B cell (primary cell): ENCODE measurements around the gene DNTTIP2. TPM values are rescaled to one million over a fixed set of nuclear protein-coding genes. Genes with fewer than 3 reads are reported as not detected.

ENCODE experiments used
- ATAC-seq: fragments of 200-7000 bp; cut with Tn5 transposase; one replicate; pipeline ENCODE4 v1.10.0; 2021; ENCODE audit warnings: low read depth, mild to moderate bottlenecking, moderate number of reproducible peaks, moderate library complexity
- CTCF ChIA-PET: fragments of 350-600 bp; sonication (Branson Sonifier 250); formaldehyde crosslinking; loops from one replicate; lab custom pipeline; 2021; ENCODE audit warnings: antibody characterized with exemption, inconsistent platforms; lab: Charles Lee
- POLR2A ChIA-PET: fragments of 350-600 bp; sonication (Branson Sonifier 250); formaldehyde crosslinking; loops from one replicate; lab custom pipeline; 2021; ENCODE audit warnings: antibody characterized with exemption; lab: Charles Lee
- DNase-seq: peaks from one replicate; pipeline ENCODE4 v3.0.0; 2013
- H2AFZ ChIP-seq: 2 replicates; pipeline ENCODE4 v1.6.1; 2012; ENCODE audit warnings: mild to moderate bottlenecking, low read depth, low read length; ENCODE audit not compliant: insufficient read depth, poor library complexity, severe bottlenecking
- H3K27ac ChIP-seq, 2 donors: 1 replicate in 1 of 2; 2 replicates in 1 of 2; pipeline ENCODE4 v1.5.1; 2012 to 2013; ENCODE audit warnings: low read length in 2 of 2, mild to moderate bottlenecking in 2 of 2, moderate library complexity in 1 of 2
- H3K27me3 ChIP-seq, 4 experiments: fragments of 200-600 bp in 1 of 4; sonication (generic) in 1 of 4; replicated peaks in 1 of 4; 1 replicate in 2 of 4; 2 replicates in 2 of 4; pipeline versions ENCODE4 v1.6.1 to v1.7.0; 2013 to 2016; ENCODE audit warnings: low read length in 3 of 4, mild to moderate bottlenecking in 2 of 4, mixed read lengths in 1 of 4, moderate library complexity in 1 of 4; ENCODE audit not compliant: insufficient read depth in 4 of 4, control insufficient read depth in 3 of 4; ENCODE audit errors: control extremely low read depth in 1 of 4
- H3K36me3 ChIP-seq, 2 experiments: replicated peaks in 1 of 2; 1 replicate in 1 of 2; 2 replicates in 1 of 2; pipeline versions ENCODE4 v1.6.1 to v1.7.1; 2013; ENCODE audit warnings: low read length in 1 of 2; ENCODE audit not compliant: insufficient read depth in 2 of 2, control insufficient read depth in 1 of 2; ENCODE audit errors: control extremely low read depth in 1 of 2, extremely low read depth in 1 of 2
- H3K4me1 ChIP-seq, 2 donors: fragments of 200-600 bp in 1 of 2; sonication (generic) in 1 of 2; 1 replicate in 1 of 2; 2 replicates in 1 of 2; pipeline versions ENCODE4 v1.5.1 to v1.6.1; 2013 to 2017; ENCODE audit warnings: low read length in 2 of 2; ENCODE audit not compliant: control insufficient read depth in 2 of 2, insufficient read depth in 2 of 2
- H3K4me2 ChIP-seq: replicated peaks from 2 replicates; pipeline ENCODE3; 2012; ENCODE audit warnings: mild to moderate bottlenecking, low read depth, low read length; ENCODE audit not compliant: poor library complexity, severe bottlenecking
- H3K4me3 ChIP-seq, 5 experiments: fragments of 200-600 bp in 1 of 5; sonication (generic) in 1 of 5; 1 replicate in 3 of 5; 2 replicates in 2 of 5; pipeline versions ENCODE4 v1.5.1 to v1.7.0; 2011 to 2016; ENCODE audit warnings: low read length in 4 of 5, mild to moderate bottlenecking in 4 of 5, low read depth in 2 of 5, control low read depth in 1 of 5, moderate library complexity in 1 of 5; ENCODE audit not compliant: insufficient read depth in 1 of 5; ENCODE audit errors: control extremely low read depth in 1 of 5, extremely low read depth in 1 of 5
- H3K79me2 ChIP-seq: fragments of 200-600 bp; sonication (generic); one replicate; pipeline ENCODE4 v1.6.0; 2016; ENCODE audit warnings: low read length; ENCODE audit not compliant: control insufficient read depth, insufficient read depth
- H3K9ac ChIP-seq: fragments of 200-600 bp; sonication (generic); 2 replicates; pipeline ENCODE4 v1.6.1; 2017; ENCODE audit warnings: mild to moderate bottlenecking, low read length, moderate library complexity
- H3K9me3 ChIP-seq, 3 donors: one replicate each; pipeline versions ENCODE4 v1.6.1 to v1.7.1; 2013; ENCODE audit warnings: low read length in 2 of 3; ENCODE audit not compliant: control insufficient read depth in 2 of 3, insufficient read depth in 1 of 3; ENCODE audit errors: control extremely low read depth in 1 of 3
- H4K20me1 ChIP-seq: 2 replicates; pipeline ENCODE4 v1.6.0; 2012; ENCODE audit warnings: mild to moderate bottlenecking, low read length; ENCODE audit not compliant: insufficient read depth, control insufficient read depth, poor library complexity, severe bottlenecking
- H3K27ac Mint-ChIP-seq: one replicate; pipeline ENCODE4 v1.8.0; 2021; ENCODE audit warnings: mixed read lengths
- H3K27me3 Mint-ChIP-seq: one replicate; pipeline ENCODE4 v1.8.0; 2021; ENCODE audit warnings: mixed read lengths
- H3K4me1 Mint-ChIP-seq: one replicate; pipeline ENCODE4 v1.8.0; 2021; ENCODE audit warnings: mixed read lengths
- H3K4me3 Mint-ChIP-seq: one replicate; pipeline ENCODE4 v1.8.0; 2021; ENCODE audit warnings: mixed read lengths
- H3K9me3 Mint-ChIP-seq: one replicate; pipeline ENCODE4 v1.8.0; 2022; ENCODE audit warnings: mixed read lengths; ENCODE audit not compliant: insufficient read depth
- EZH2 ChIP-seq: IDR thresholded peaks from 2 replicates; pipeline ENCODE4 v1.6.1; 2012; ENCODE audit warnings: borderline replicate concordance, low read depth, mild to moderate bottlenecking, moderate library complexity, low read length; ENCODE audit not compliant: insufficient read depth, poor library complexity, severe bottlenecking
- WGBS: methylation state at CpG from one replicate; pipeline ENCODE4 v1.1.5; 2013; ENCODE audit warnings: missing lambda C conversion rate; ENCODE audit not compliant: insufficient coverage; 5-methylcytosine and 5-hydroxymethylcytosine counted together
- intact Hi-C: fragments of 100-400 bp; cut with micrococcal nuclease; formaldehyde crosslinking; loops from one replicate; pipeline ENCODE4 v1.10.0; 2022
- polyA plus RNA-seq: library from polyadenylated mRNA; depleted of rRNA; stranded (reverse); fragments of >200 nt; gene quantifications from 2 replicates; pipeline ENCODE4 v1.2.3, GENCODE V29; 2012
- total RNA-seq, 2 donors: library from RNA; stranded (reverse); fragments of 120-200 nt in 1 of 2; gene quantifications; 1 replicate in 1 of 2; 2 replicates in 1 of 2; pipeline versions ENCODE4 v1.2.3 to v1.2.4, GENCODE V29; 2013 to 2022
- TF ChIP-seq, protein P1 (sequence below): fragments of 200-600 bp; IDR thresholded peaks from one replicate; pipeline ENCODE4 v1.8.0; 2022; ENCODE audit warnings: antibody characterized with exemption, mild to moderate bottlenecking

DNTTIP2 gene
- total and polyA plus RNA-seq, 2 donors (not counting 1 experiment from before 2014, with no cell fraction given): 13.6 to 62.1 TPM

DNA sequence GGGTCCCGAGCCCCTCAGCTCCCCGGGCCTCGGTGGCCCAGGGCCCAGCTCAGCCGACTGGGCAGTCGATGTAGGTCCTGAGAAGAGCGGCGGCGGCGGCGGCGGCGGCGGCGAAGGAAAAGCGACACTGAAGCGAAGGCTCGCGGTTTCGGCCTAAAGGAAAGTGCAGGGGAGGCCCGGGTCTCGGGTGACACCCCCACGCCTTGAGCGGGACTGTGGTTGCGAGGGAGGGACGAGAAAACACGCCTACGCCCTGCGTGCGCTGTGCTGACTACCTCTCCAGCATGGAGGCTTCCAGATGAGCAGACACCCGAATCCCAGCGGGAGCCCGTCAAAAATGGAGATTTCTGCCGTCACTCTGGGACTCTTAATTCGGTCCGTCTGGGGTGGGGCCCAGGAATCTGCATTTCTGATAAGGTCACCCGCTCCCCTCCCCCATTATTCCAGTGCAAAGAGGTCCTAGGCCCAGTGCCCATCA lies 31.2 kb downstream of the DNTTIP2 start:
- ATAC-seq: peak; percentile 12

More for the DNA sequence above, 31.2 kb downstream of the DNTTIP2 start:
- DNase-seq: peak; percentile 86
- Histone ChIP-seq H3K4me3 (peak overlapping the region; percentile 59 to 90 (median 86)), H2AFZ (peak overlapping the region; percentile 84), H3K79me2 (no peaks in the 10 kb centered on the region), H3K9ac (peak overlapping the region; percentile 89), H3K27me3 (no peaks in the 10 kb centered on the region), H3K9me3 (peaks cover 0 to 7% (median 0%) of the 10 kb centered on the region in 3 donors), H3K4me1 (peaks cover 5 to 30% of the 10 kb centered on the region in 2 donors), H3K36me3 (no peaks in the 10 kb centered on the region), H4K20me1 (no peaks in the 10 kb centered on the region), H3K4me2 (peak overlapping the region; percentile 78), H3K27ac (peak overlapping the region; percentile 91 to 92)
- Mint-ChIP-seq H3K27ac (peak overlapping the region; percentile 100), H3K4me1 (peaks cover 24% of the 10 kb centered on the region), H3K9me3 (no peaks in the 10 kb centered on the region), H3K4me3 (peak overlapping the region; percentile 95), H3K27me3 (peaks cover 5% of the 10 kb centered on the region)
- CTCF ChIA-PET: interaction anchor here (12.1 kb wide), 1 partner anchor 218 kb away, joined by 229 read pairs; no protein-coding TSS in a partner anchor
- no peak for TF ChIP-seq EZH2
- TF ChIP-seq, protein P1, sequence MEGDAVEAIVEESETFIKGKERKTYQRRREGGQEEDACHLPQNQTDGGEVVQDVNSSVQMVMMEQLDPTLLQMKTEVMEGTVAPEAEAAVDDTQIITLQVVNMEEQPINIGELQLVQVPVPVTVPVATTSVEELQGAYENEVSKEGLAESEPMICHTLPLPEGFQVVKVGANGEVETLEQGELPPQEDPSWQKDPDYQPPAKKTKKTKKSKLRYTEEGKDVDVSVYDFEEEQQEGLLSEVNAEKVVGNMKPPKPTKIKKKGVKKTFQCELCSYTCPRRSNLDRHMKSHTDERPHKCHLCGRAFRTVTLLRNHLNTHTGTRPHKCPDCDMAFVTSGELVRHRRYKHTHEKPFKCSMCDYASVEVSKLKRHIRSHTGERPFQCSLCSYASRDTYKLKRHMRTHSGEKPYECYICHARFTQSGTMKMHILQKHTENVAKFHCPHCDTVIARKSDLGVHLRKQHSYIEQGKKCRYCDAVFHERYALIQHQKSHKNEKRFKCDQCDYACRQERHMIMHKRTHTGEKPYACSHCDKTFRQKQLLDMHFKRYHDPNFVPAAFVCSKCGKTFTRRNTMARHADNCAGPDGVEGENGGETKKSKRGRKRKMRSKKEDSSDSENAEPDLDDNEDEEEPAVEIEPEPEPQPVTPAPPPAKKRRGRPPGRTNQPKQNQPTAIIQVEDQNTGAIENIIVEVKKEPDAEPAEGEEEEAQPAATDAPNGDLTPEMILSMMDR: no peak
- WGBS: under 1% methylated on average over 36 of the region's 36 CpGs
- POLR2A ChIA-PET: interaction anchor here (0.7 kb wide), 1 partner anchor 1225 kb away, joined by 4 read pairs; the partner anchor contains the start of gene ALG14
- intact Hi-C loops: loop anchor here (1.0 to 5.0 kb wide), 9 partner anchors 31 to 1079 kb away; partner anchors contain the start of genes BCAR3, CCDC18, CNN3 and DIPK1A
